Hematopoietic multipotent progenitor cell treated with erythropoietin and hydrocortisone succinate and interleukin-3 and kit ligand, for 6 days (in vitro differentiated cells): ENCODE results near the gene KRTAP6-2.

Experiments
- DNase-seq: peaks from one replicate; pipeline ENCODE4 v3.0.0-alpha.2; 2015

KRTAP6-2 gene

GRCh38 chr21:30563630-30564029 lies 35.1 kb downstream of the KRTAP6-2 start:
- no peak for DNase-seq

GRCh38 chr21:30563072-30563471 lies 35.6 kb downstream of the KRTAP6-2 start:
- DNase-seq = no peak

GRCh38 chr21:30561957-30562356 lies 36.7 kb downstream of the KRTAP6-2 start:
- DNase-seq = no peak

- no peak for DNase-seq
Measured at GRCh38 chr21:30561264-30561895, 37.3 kb downstream of the KRTAP6-2 start, which contains the start of gene KRTAP19-7. TSS of gene KRTAP19-7 (minus strand) at chr21:30561314. CDS start at chr21:30561289, 25 bp downstream.

- DNase-seq = no peak
Measured at GRCh38 chr21:30555095-30555494, 43.6 kb downstream of the KRTAP6-2 start.

GRCh38 chr21:30552782-30553181 lies 45.9 kb downstream of the KRTAP6-2 start:
- DNase-seq = no peak
